ENCODE measurements around the gene SPATA31E1.

Gene SPATA31E1

DNA sequence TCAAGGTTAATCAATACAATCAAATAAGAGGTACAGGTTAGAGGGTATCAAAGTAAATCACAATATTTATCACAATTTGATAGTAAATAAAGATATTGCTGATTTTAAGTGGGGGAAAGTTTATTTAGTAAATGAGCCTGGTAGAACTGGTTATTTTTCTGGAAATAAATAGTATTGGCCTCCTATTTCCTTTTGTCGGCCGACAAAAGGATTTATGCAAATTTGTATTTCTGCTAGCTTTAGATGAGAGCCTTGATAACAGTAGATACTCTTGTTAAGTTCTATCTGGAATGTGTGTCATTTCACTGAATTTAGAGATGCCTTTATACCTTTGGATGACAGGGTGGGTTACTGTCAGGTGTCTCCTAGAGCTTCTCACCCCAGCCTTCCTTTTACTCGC is 17.8 kb upstream of the SPATA31E1 start:
- no peak for DNase-seq

- no peak for DNase-seq
Measured at GRCh38 chr9:87865626-87866025, 17.1 kb upstream of the SPATA31E1 start.

DNA sequence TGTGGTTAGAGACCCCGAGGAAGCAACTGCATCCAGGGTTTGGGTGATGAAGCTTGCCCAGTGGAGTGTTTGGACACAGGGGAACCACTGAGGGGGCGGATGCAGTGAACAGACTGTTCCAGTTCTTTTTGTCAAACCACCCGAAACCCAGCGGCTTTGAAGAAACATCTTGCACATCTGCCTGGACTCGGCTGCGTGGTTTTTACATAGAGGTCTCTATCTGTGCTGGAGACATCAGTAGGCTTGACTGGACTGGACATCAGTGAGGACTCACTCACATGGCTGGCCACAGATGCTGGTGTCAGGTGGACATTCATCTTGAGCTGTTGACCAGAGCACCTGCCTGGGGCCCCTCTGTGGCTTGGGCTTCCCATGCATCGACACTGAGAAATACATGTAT is 15.3 kb upstream of the SPATA31E1 start:
- DNase-seq = no peak

DNA sequence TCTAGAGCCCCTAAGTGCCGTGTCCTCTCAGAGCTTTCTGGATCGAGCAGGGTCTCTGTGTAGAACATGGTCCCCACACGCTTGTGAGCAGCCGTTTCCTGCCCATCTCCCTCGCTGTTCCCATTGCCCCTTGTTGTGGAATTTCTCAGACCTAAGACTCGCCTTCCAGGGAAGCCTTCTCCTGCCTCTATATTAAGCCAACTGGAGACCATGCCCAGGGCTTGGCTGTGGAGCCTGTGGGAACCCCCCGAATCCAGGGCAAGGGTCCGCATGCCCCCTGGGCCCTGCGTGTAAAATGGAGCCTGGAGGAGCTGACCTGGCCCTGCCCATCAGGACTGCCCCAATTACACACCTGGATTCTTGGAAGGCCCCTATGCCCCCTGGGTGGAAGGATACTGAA is 14.5 kb upstream of the SPATA31E1 start:
- no peak for DNase-seq

GRCh38 chr9:87868635-87869034 is 14.0 kb upstream of the SPATA31E1 start:
- DNase-seq = no peak

DNA sequence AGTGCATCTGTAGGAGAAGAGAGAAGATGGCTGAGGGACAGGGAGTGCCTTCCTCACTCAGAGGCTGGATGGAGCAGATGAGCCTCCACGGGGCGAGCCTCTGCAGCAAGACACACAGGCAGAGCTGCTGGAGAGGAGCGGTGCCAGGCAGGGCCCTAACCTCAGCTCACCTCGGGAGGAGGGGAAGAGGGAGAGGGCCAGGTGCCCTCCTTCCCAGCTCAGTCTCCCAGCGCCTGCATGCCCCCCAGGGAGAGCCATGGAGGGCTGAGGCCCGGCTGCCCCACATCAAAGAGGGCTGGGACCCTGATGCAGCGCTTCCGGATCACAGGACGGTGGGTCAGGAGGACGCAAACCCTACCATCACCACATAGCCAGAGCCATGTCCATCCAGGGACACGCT is 13.6 kb upstream of the SPATA31E1 start:
- no peak for DNase-seq

- no peak for DNase-seq
Measured at GRCh38 chr9:87871425-87872078, 11.1 kb upstream of the SPATA31E1 start.

DNA sequence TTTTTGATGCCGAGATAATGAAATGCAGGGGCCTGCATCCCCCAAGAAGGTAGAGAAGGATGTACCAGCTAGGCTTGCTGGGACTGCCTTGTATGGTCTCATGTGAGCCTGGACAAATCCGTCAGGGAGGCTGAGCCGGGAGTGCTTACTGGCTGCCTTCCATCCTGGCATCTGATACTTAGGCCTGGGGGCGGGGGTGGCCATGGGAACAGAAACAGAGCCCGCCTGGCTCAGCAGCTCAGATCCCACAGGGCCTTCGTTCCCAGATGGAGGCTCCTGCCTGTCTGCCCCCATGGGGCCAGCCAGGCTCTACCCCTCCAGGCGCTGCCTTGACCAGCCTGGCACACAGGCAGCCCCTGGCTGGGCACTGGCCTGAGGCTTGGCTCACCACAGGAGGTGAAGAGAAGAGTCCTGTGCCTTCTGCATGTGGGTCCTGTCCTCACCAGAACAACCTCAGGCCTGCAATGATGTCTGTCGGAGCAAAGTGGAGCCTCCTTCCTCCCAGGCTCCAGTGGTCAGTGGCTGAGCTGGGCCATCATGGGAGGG is 10.5 kb upstream of the SPATA31E1 start:
- DNase-seq = no peak

DNA sequence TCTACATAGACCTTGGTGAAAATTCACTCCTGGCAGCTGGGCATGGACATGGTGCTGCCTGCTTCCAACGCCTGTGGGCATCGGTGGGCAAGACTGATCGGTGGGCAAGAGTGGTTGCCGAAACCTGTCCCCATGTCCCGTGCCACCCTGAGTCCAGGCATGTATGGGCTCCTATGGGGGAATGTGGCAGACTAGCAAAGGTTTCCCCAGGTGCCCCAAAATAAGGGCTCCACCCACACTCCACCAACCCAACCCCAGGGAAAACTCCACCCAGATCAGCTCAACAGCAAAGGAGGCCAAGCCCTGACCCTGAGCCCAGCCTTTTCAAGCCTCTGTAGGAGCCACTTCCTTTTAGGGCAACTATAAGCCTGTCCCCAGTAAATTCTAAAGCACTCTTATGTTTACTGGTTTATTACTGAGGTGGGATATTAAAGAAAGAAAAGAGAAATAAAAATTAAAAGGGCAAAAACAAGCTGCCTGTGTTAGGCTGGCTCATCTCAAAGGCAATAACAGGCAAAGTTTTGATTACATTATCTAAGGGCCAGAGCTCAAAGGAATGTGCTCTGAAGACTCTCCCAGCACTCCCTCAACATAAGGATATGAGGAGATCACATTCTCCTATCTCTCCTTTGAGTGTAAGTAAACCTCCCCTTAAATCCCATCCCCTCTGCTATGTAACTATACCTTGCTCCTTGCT is 8.9 kb upstream of the SPATA31E1 start:
- no peak for DNase-seq

- no peak for DNase-seq
Measured at GRCh38 chr9:87874304-87874623, 8.4 kb upstream of the SPATA31E1 start.

DNA sequence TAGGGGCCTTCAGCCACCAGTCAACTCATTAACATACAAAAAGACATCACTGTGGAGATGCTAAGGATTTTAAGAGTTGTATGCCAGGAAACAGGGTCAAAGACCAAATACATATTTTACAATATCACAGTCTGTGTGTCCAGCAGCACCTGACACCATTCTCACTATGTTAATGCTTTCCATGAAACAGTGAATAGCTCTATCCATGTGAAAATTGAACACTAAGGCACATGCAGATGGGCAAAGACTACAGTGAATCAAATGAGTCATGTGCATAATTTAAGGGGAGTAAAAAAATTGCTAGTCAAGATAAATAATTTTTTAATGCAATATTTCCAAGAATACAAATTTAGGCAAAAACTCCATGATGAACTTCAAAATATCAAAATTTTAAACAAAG is 7.6 kb upstream of the SPATA31E1 start:
- no peak for DNase-seq

- DNase-seq = no peak
Measured at GRCh38 chr9:87875831-87876545, 6.7 kb upstream of the SPATA31E1 start.

DNA sequence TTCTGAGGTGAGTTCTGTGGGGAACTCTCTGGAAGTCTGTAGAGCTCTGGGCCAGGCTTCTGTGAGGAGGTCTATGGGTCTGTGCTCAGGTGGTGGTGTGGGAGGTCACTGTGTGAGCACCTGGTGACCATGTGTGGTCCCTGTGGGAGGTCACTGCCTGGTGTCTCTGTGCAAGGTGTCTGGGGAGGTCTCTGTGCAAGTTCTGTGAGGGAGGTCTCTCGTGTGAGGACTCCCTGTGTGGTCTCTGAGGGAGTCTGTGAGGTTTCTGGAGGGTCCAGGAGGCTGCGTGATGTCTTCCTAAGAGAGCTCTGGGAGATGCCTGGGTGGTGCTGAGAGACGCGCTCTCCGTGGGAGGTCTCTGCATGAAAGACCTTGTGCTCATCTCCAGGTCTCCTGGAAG is 6.0 kb upstream of the SPATA31E1 start:
- no peak for DNase-seq

- no peak for DNase-seq
Measured at GRCh38 chr9:87878989-87879511, 3.6 kb upstream of the SPATA31E1 start.

- DNase-seq = no peak
Measured at GRCh38 chr9:87880116-87880515, 2.6 kb upstream of the SPATA31E1 start.

DNA sequence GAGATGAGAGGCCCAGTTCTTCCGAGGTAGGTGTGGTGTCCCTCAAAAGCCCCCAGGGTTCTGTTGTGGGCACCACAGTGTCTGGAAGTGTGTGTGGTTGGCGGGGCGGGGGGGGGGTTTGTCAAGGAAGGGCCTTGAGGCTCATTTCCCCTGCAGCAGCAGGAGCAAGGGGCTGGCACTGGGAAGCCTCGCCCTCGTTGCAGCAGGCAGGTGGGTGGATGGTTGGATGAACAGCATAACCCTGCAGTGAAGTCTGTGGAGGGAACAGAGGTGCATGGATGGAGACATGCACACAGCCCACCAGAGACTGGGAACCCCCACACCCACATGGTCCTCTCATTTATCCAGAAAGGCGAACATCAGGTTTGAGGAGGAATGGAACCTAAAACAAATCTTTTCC is 2.0 kb upstream of the SPATA31E1 start:
- DNase-seq = no peak

GRCh38 chr9:87883274-87883673 is 597 bp downstream of the SPATA31E1 start:
- DNase-seq = no peak

DNA sequence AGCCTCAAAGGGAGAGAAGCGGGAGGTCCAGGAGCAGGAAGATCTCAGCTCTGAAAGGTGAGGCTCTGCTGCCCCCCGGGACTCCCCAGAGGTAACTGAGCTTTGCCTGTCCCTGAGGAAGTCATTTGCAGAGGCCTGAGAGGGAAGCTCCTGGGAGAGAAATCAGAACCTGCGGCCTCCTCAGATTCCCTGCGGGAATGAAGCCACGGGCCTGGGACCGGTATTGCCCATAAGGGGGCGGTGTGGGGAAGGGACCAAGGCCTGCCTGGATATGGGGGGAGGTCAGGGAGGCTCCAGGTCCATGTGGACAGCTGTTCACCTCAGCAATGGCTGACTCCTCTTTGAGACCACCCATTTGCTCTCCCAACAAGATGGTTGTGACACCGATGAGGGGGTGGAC is 1.3 kb downstream of the SPATA31E1 start:
- DNase-seq = no peak

GRCh38 chr9:87884578-87885459 is 2.1 kb downstream of the SPATA31E1 start:
- DNase-seq = no peak

DNA sequence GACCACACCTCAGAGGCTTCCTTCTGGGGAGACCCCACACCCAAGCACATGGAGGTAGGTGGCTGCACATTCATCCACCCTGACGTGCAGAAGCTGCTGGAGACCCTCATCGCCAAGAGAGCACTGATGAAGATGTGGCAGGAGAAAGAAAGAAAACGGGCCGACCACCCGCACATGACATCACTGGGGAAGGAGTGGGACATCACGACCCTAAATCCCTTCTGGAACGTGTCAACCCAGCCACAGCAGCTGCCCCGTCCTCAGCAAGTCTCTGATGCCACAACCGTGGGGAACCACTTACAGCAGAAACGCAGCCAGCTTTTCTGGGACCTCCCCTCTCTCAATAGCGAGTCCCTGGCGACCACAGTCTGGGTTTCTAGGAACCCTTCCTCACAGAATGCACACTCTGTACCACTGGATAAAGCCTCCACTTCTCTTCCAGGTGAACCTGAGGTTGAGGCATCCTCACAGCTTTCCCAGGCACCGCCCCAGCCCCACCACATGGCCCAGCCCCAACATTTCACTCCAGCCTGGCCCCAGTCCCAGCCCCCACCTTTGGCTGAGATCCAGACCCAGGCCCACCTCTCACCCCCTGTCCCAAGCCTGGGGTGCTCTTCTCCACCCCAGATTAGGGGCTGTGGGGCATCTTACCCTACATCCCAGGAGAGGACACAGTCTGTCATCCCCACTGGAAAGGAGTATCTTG is 3.0 kb downstream of the SPATA31E1 start:
- DNase-seq = no peak

DNA sequence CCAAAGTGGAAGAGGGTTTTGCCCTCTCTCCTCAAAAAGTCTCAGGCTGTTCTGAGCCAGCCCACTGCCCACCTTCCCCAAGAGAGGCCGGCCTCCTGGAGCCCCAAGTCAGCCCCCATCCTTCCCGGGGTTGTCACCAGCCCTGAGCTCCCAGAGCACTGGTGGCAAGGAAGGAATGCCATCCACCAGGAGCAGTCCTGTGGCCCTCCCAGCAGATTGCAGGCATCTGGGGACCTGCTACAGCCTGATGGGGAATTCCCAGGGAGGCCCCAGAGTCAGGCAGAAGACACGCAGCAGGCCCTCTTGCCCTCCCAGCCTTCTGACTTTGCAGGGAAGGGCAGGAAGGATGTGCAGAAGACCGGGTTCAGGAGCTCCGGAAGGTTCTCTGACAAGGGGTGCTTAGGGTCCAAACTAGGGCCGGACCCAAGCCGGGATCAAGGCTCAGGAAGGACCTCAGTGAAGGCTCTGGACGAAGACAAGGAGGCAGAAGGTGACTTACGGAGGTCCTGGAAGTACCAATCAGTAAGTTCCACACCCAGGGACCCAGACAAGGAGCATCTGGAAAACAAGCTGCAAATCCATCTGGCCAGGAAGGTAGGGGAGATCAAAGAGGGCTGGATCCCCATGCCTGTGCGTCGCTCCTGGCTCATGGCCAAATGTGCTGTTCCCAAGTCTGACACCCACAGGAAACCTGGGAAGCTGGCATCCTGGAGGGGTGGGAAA is 3.7 kb downstream of the SPATA31E1 start:
- no peak for DNase-seq
